CD4-positive, alpha-beta T cell (primary cell): ENCODE measurements around the gene GSE1. TPM values are rescaled to one million over a fixed set of nuclear protein-coding genes. Genes with fewer than 3 reads are reported as not detected.

Experiments used
- ATAC-seq: fragments of 200-7000 bp; cut with Tn5 transposase; one replicate; pipeline ENCODE4 v1.10.0; 2022; ENCODE audit warnings: mild to moderate bottlenecking; ENCODE audit not compliant: poor library complexity
- CTCF ChIA-PET: fragments of 350-600 bp; sonication (Branson Sonifier 250); formaldehyde crosslinking; loops from one replicate; lab custom pipeline; 2021; ENCODE audit warnings: antibody characterized with exemption, inconsistent platforms; lab: Charles Lee
- POLR2A ChIA-PET: fragments of 350-600 bp; sonication (Branson Sonifier 250); formaldehyde crosslinking; loops from one replicate; lab custom pipeline; 2021; ENCODE audit warnings: antibody characterized with exemption, inconsistent platforms; lab: Charles Lee
- DNase-seq, 14 experiments: peaks; one replicate each; pipeline ENCODE4 v3.0.0-alpha.2; 2013 to 2020; ENCODE audit warnings: mixed read lengths in 2 of 14
- H3K27ac ChIP-seq, 2 donors: one replicate each; pipeline versions ENCODE4 v1.5.1 to v1.7.0; 2013; ENCODE audit warnings: low read length in 2 of 2, low read depth in 1 of 2, mild to moderate bottlenecking in 1 of 2
- H3K27me3 ChIP-seq, 2 experiments: 1 replicate in 1 of 2; 2 replicates in 1 of 2; pipeline versions ENCODE4 v1.6.1 to v1.7.0; 2013; ENCODE audit warnings: low read length in 2 of 2, control low read depth in 1 of 2, mild to moderate bottlenecking in 1 of 2, moderate library complexity in 1 of 2; ENCODE audit not compliant: insufficient read depth in 2 of 2, control insufficient read depth in 1 of 2
- H3K36me3 ChIP-seq: one replicate; pipeline ENCODE4 v1.6.1; 2013; ENCODE audit warnings: low read length, control low read depth; ENCODE audit not compliant: insufficient read depth
- H3K4me1 ChIP-seq: one replicate; pipeline ENCODE4 v1.6.1; 2013; ENCODE audit warnings: low read length, control low read depth; ENCODE audit not compliant: insufficient read depth
- H3K4me3 ChIP-seq: one replicate; pipeline ENCODE4 v1.5.1; 2013; ENCODE audit warnings: mild to moderate bottlenecking, low read length, moderate library complexity
- H3K9me3 ChIP-seq, 2 experiments: 1 replicate in 1 of 2; 2 replicates in 1 of 2; pipeline versions ENCODE4 v1.6.1 to v1.7.0; 2013; ENCODE audit warnings: low read length in 2 of 2, mild to moderate bottlenecking in 2 of 2, control low read depth in 1 of 2, moderate library complexity in 1 of 2; ENCODE audit not compliant: control insufficient read depth in 1 of 2, insufficient read depth in 1 of 2
- H3K27ac Mint-ChIP-seq: one replicate; pipeline ENCODE4 v1.8.0; 2020; ENCODE audit warnings: mixed read lengths
- H3K27me3 Mint-ChIP-seq: one replicate; pipeline ENCODE4 v1.8.0; 2021; ENCODE audit warnings: mixed read lengths
- H3K36me3 Mint-ChIP-seq: one replicate; pipeline ENCODE4 v1.8.0; 2021; ENCODE audit warnings: low read depth, mixed read lengths
- H3K4me1 Mint-ChIP-seq: one replicate; pipeline ENCODE4 v1.8.0; 2021; ENCODE audit warnings: low read depth, mixed read lengths
- H3K4me3 Mint-ChIP-seq: one replicate; pipeline ENCODE4 v1.8.0; 2020; ENCODE audit warnings: mild to moderate bottlenecking, mixed read lengths
- H3K9me3 Mint-ChIP-seq: one replicate; pipeline ENCODE4 v1.8.0; 2020; ENCODE audit warnings: mixed read lengths
- CTCF ChIP-seq: fragments of 200-600 bp; IDR thresholded peaks from one replicate; pipeline ENCODE4 v1.8.0; 2022; ENCODE audit warnings: antibody characterized with exemption, mild to moderate bottlenecking
- intact Hi-C, 2 experiments: fragments of 100-400 bp; cut with DNase I in 1 of 2; cut with micrococcal nuclease in 1 of 2; formaldehyde crosslinking; loops; one replicate each; pipeline versions ENCODE4 v1.15.1 to v1.9.0; 2023 to 2025; cut with DNase I, micrococcal nuclease
- total RNA-seq, 174 experiments: library from RNA in 2 of 174; stranded (reverse) in 2 of 174; gene quantifications; one replicate each; pipeline ENCODE4 v1.2.3 and lab custom pipeline; 2021 to 2026

Gene GSE1
- total RNA-seq, 2 experiments from 2014 or later: 11.7 to 13.7 TPM

- TF ChIP-seq CTCF: no peak
- Histone ChIP-seq H3K9me3 (no peaks in the 10 kb centered on the region), H3K27ac (no peak overlapping the region), H3K4me3 (no peak overlapping the region), H3K27me3 (peaks cover 0 to 2% of the 10 kb centered on the region in 2 experiments), H3K36me3 (no peaks in the 10 kb centered on the region), H3K4me1 (peaks cover 40% of the 10 kb centered on the region)
- Mint-ChIP-seq H3K27ac (no peak overlapping the region), H3K27me3 (peaks cover 6% of the 10 kb centered on the region), H3K36me3 (no peaks in the 10 kb centered on the region), H3K9me3 (no peaks in the 10 kb centered on the region), H3K4me1 (peaks cover 7% of the 10 kb centered on the region), H3K4me3 (no peak overlapping the region)
- POLR2A ChIA-PET: interaction anchor here (0.7 kb wide), 1 partner anchor 72 kb away, joined by 3 read pairs; no protein-coding TSS in a partner anchor
- CTCF ChIA-PET: interaction anchor here (1.2 to 2.9 kb wide), 3 partner anchors 188 to 215 kb away, joined by 5 to 28 read pairs (median 7); no protein-coding TSS in a partner anchor
- intact Hi-C loops: loop anchor here in 1 of 2 experiments (1.0 kb wide), 1 partner anchor 51 kb away; no protein-coding TSS in a partner anchor
- no peak for DNase-seq
- no peak for ATAC-seq
Observed at GRCh38 chr16:85608887-85609286, 4.2 kb upstream of the GSE1 start.

- Histone ChIP-seq H3K9me3 (no peaks in the 10 kb centered on the region), H3K4me3 (no peak overlapping the region)
- CTCF ChIA-PET: interaction anchor here (1.2 to 2.9 kb wide), 5 partner anchors 81 to 216 kb away, joined by 4 to 28 read pairs (median 5); no protein-coding TSS in a partner anchor
Observed at GRCh38 chr16:85609539-85609938, 3.6 kb upstream of the GSE1 start.

GRCh38 chr16:85610059-85610445 is 3.1 kb upstream of the GSE1 start:
- no peaks in the 10 kb centered on the region for H3K9me3 Mint-ChIP-seq
- Histone ChIP-seq H3K27ac (no peak overlapping the region), H3K36me3 (no peaks in the 10 kb centered on the region), H3K4me3 (no peak overlapping the region), H3K27me3 (peaks cover 0 to 6% of the 10 kb centered on the region in 2 experiments), H3K4me1 (peaks cover 50% of the 10 kb centered on the region), H3K9me3 (no peaks in the 10 kb centered on the region)
- CTCF ChIA-PET: interaction anchor here (1.0 to 2.9 kb wide), 7 partner anchors 47 to 217 kb away, joined by 3 to 28 read pairs (median 4); no protein-coding TSS in a partner anchor
- intact Hi-C loops: loop anchor here (1.0 to 10.0 kb wide), 6 partner anchors 53 to 335 kb away; no protein-coding TSS in a partner anchor
- ATAC-seq (no peak), DNase-seq (no peak)
- POLR2A ChIA-PET: interaction anchor here (1.7 to 2.1 kb wide), 3 partner anchors 55 to 189 kb away, joined by 7 to 10 read pairs (median 7); no protein-coding TSS in a partner anchor
- no peak for TF ChIP-seq CTCF
- no peaks in the 10 kb centered on the region for H3K36me3 Mint-ChIP-seq
- peaks cover 6% of the 10 kb centered on the region for H3K27me3 Mint-ChIP-seq
- H3K27ac Mint-ChIP-seq: no peak overlapping the region
- H3K4me3 Mint-ChIP-seq: peak overlapping the region; percentile 92
- peaks cover 9% of the 10 kb centered on the region for H3K4me1 Mint-ChIP-seq

More at GRCh38 chr16:85609539-85609938, 3.6 kb upstream of the GSE1 start:
- Histone ChIP-seq H3K27ac (no peak overlapping the region), H3K4me1 (peaks cover 45% of the 10 kb centered on the region), H3K36me3 (no peaks in the 10 kb centered on the region), H3K27me3 (peaks cover 0 to 4% of the 10 kb centered on the region in 2 experiments)
- Mint-ChIP-seq H3K36me3 (no peaks in the 10 kb centered on the region), H3K27me3 (peaks cover 6% of the 10 kb centered on the region), H3K27ac (no peak overlapping the region), H3K4me3 (peak overlapping the region; percentile 27), H3K9me3 (no peaks in the 10 kb centered on the region), H3K4me1 (peaks cover 7% of the 10 kb centered on the region)
- no peak for TF ChIP-seq CTCF
- POLR2A ChIA-PET: interaction anchor here (0.7 to 2.1 kb wide), 4 partner anchors 55 to 188 kb away, joined by 3 to 10 read pairs (median 7); no protein-coding TSS in a partner anchor
- DNase-seq: no peak
- no peak for ATAC-seq
- intact Hi-C loops: loop anchor here in 1 of 2 experiments (1.0 kb wide), 1 partner anchor 51 kb away; no protein-coding TSS in a partner anchor
